SKM-1 treated with dmso at 0.1 percent for 144 hours (cell line): ENCODE results near the gene MS4A6A.
A peak's percentile ranks its signal among the peaks of the same experiment; 100 is the strongest.
"Not testable (repeated sequence)": the region's sequence is repeated elsewhere in the genome, so short reads cannot be mapped to it uniquely, and the experiment has no call there.

Source experiments
- DNase-seq: peaks from one replicate; lab custom pipeline; 2025; ENCODE audit not compliant: unreplicated experiment; lab: John Stamatoyannopoulos, UW

MS4A6A gene

GRCh38 chr11:60182541-60183330 is at the start of gene MS4A6A:
TSS of gene MS4A6A (minus strand) at chr11:60183083. CDS start at chr11:60181727, 1,356 bp downstream.
- DNase-seq, result peak; percentile 51

GRCh38 chr11:60230681-60231080 is 47.8 kb upstream of the MS4A6A start:
- no peak for DNase-seq

GRCh38 chr11:60222141-60222540 is 39.3 kb upstream of the MS4A6A start:
- no peak for DNase-seq

GRCh38 chr11:60221692-60222091 is 38.8 kb upstream of the MS4A6A start:
- no peak for DNase-seq

GRCh38 chr11:60221181-60221580 is 38.3 kb upstream of the MS4A6A start:
- DNase-seq, result no peak

- DNase-seq, result no peak
Observed at GRCh38 chr11:60214386-60214785, 31.5 kb upstream of the MS4A6A start.

- no peak for DNase-seq
Observed at GRCh38 chr11:60211206-60211605, 28.3 kb upstream of the MS4A6A start.

GRCh38 chr11:60209977-60210376 is 27.1 kb upstream of the MS4A6A start:
- no peak for DNase-seq

GRCh38 chr11:60208951-60209350 is 26.1 kb upstream of the MS4A6A start:
- no peak for DNase-seq

GRCh38 chr11:60208146-60208895 is 25.4 kb upstream of the MS4A6A start:
- DNase-seq, result no peak

GRCh38 chr11:60206616-60207015 is 23.7 kb upstream of the MS4A6A start:
- DNase-seq, result no peak

GRCh38 chr11:60204922-60205321 is 22.0 kb upstream of the MS4A6A start:
- DNase-seq, result no peak

GRCh38 chr11:60201334-60201733 is 18.5 kb upstream of the MS4A6A start:
- DNase-seq, result not testable (repeated sequence)

GRCh38 chr11:60197442-60197841 is 14.6 kb upstream of the MS4A6A start:
- DNase-seq, result no peak

GRCh38 chr11:60195923-60196368 is 13.1 kb upstream of the MS4A6A start:
- no peak for DNase-seq

- no peak for DNase-seq
Observed at GRCh38 chr11:60194511-60194910, 11.6 kb upstream of the MS4A6A start.

- DNase-seq, result peak; percentile 85
Observed at GRCh38 chr11:60193687-60194433, 11.0 kb upstream of the MS4A6A start.

GRCh38 chr11:60192564-60192963 is 9.7 kb upstream of the MS4A6A start:
- DNase-seq, result not testable (repeated sequence)

- peak; percentile 49 for DNase-seq
Observed at GRCh38 chr11:60188481-60188880, 5.6 kb upstream of the MS4A6A start.

- not testable (repeated sequence) for DNase-seq
Observed at GRCh38 chr11:60186128-60186527, 3.2 kb upstream of the MS4A6A start.

- DNase-seq, result not testable (repeated sequence)
Observed at GRCh38 chr11:60185512-60185827, 2.6 kb upstream of the MS4A6A start.
